Measurements from ENCODE around the gene CCDC149.

- TF ChIP-seq POLR2A (IDR thresholded peaks at IDR 0.05; ENCODE audit: low read length) (no peak), GATA1 (IDR thresholded peaks at IDR 0.05; ENCODE audit: low read depth, low read length) (no peak)
These were observed 25.1 kb upstream of the CCDC149 start for GRCh38 chr4:24937917-24938281.
